Left lung (tissue), 10 donors: Measurements from ENCODE around the gene LYST. TPM values are rescaled to one million over a fixed set of nuclear protein-coding genes. Genes with fewer than 3 reads are reported as not detected.

Experiments
- ATAC-seq: fragments of 200-7000 bp; cut with Tn5 transposase; one replicate; pipeline ENCODE4 v1.9.1; 2020; ENCODE audit warnings: moderate library complexity
- DNase-seq, 4 donors: peaks; one replicate each; pipeline ENCODE4 v3.0.0-alpha.2; 2013 to 2020
- H3K27ac ChIP-seq, 2 donors: fragments of 200-600 bp; sonication (generic) in 1 of 2; one replicate each; pipeline versions ENCODE4 v1.5.0 to v1.8.0; 2020 to 2021
- H3K27me3 ChIP-seq, 2 donors: fragments of 200-600 bp; sonication (generic) in 1 of 2; one replicate each; pipeline versions ENCODE4 v1.5.0 to v1.8.0; 2020 to 2021
- H3K36me3 ChIP-seq, 2 donors: fragments of 200-600 bp; sonication (generic) in 1 of 2; one replicate each; pipeline versions ENCODE4 v1.5.0 to v1.8.0; 2020 to 2021
- H3K4me1 ChIP-seq, 2 donors: fragments of 200-600 bp; one replicate each; pipeline ENCODE4 v1.8.0; 2021
- H3K4me3 ChIP-seq, 2 donors: fragments of 200-600 bp; sonication (generic) in 1 of 2; one replicate each; pipeline versions ENCODE4 v1.5.0 to v1.8.0; 2020 to 2021; ENCODE audit warnings: mild to moderate bottlenecking in 1 of 2
- H3K9me3 ChIP-seq, 2 donors: fragments of 200-600 bp; sonication (generic) in 1 of 2; one replicate each; pipeline versions ENCODE4 v1.5.0 to v1.8.0; 2020 to 2021
- CTCF ChIP-seq, 2 donors: fragments of 200-600 bp; sonication (generic) in 1 of 2; IDR thresholded peaks; one replicate each; pipeline versions ENCODE4 v1.5.0 to v1.8.0; 2021; ENCODE audit warnings: antibody characterized with exemption in 2 of 2
- intact Hi-C, 2 donors: fragments of 100-400 bp; cut with DNase I; formaldehyde crosslinking; loops; one replicate each; pipeline versions ENCODE4 v1.11.2 to v1.14.2; 2022
- polyA plus RNA-seq, 6 donors: library from polyadenylated mRNA; unstranded; fragments of 120-200 nt; gene quantifications; one replicate each; pipeline ENCODE4 v1.2.1, GENCODE V29; 2013; ENCODE audit not compliant: insufficient read length in 6 of 6
- total RNA-seq, 2 donors: library from RNA; stranded (reverse); fragmentation: NEBNext Ultra II Directional; extraction: Animal tissue kit (Norgen Biotek cat#: 25700); gene quantifications; one replicate each; pipeline ENCODE4 v1.2.1, GENCODE V29; 2021
- donor health status: DM: no; HTN: yes; CAD: no.
- donor health status: DM: no; HTN: no; CAD: no.

LYST gene
- total and polyA plus RNA-seq, 8 donors, result 10.3 to 64.9 (median 13.0) TPM

GRCh38 chr1:235689356-235689755 is 177.3 kb downstream of the LYST start:
- Histone ChIP-seq H3K4me1 (no peaks in the 10 kb centered on the region), H3K9me3 (no peaks in the 10 kb centered on the region), H3K4me3 (no peak overlapping the region), H3K36me3 (peaks cover 0 to 99% of the 10 kb centered on the region in 2 donors), H3K27me3 (no peaks in the 10 kb centered on the region), H3K27ac (no peak overlapping the region)
- TF ChIP-seq CTCF (IDR thresholded peaks at IDR 0.05), result no peak
- no peak for ATAC-seq
- intact Hi-C loops, result no loop called here
- DNase-seq, result no peak

DNA sequence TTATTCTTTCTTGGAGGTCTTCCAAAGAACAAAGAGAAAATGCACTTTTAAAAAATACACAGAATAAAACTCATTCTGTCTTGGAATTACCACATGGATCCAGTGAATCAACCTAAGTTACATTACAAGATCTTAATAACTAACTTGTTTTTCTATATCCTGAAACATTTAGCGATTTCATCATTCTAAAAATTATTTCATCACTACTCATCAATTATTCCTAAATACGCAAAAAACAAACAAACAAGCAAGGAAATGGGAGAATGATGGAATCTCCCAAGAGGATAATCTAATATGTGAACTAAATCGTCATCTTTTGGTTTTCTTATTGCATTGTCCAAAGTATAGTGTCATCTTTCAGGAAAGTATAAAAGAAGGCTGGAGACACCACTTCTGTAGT is 178.6 kb downstream of the LYST start:
- Histone ChIP-seq H3K4me3 (no peak overlapping the region), H3K27me3 (no peaks in the 10 kb centered on the region), H3K36me3 (peaks cover 0 to 99% of the 10 kb centered on the region in 2 donors), H3K27ac (no peak overlapping the region), H3K4me1 (no peaks in the 10 kb centered on the region), H3K9me3 (no peaks in the 10 kb centered on the region)
- DNase-seq (no peak), ATAC-seq (no peak)
- intact Hi-C loops, result no loop called here
- no peak for TF ChIP-seq CTCF (IDR thresholded peaks at IDR 0.05)

DNA sequence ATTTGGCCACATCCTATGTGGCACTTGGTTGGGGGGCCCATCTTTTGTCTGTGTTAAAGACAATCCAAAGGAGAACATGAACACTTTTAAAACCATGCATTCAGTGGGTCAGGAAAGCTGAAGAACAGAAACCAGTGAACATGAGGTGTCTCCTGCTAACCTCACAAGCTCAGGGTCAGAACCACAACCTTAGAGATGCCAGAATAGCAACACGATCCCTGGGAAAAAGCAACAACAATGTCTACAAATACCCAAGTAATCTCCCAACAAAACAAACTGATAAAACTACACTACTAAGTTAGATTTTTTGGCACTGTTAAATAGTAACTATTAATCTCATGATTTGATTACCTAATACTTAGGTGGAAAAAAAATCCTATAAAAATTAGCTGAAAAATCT is 183.1 kb downstream of the LYST start:
- Histone ChIP-seq H3K27me3 (no peaks in the 10 kb centered on the region), H3K27ac (no peak overlapping the region), H3K9me3 (no peaks in the 10 kb centered on the region), H3K36me3 (peaks cover 0 to 94% of the 10 kb centered on the region in 2 donors), H3K4me1 (no peaks in the 10 kb centered on the region), H3K4me3 (no peak overlapping the region)
- DNase-seq (no peak), ATAC-seq (no peak)
- TF ChIP-seq CTCF (IDR thresholded peaks at IDR 0.05), result no peak
- intact Hi-C loops, result no loop called here

DNA sequence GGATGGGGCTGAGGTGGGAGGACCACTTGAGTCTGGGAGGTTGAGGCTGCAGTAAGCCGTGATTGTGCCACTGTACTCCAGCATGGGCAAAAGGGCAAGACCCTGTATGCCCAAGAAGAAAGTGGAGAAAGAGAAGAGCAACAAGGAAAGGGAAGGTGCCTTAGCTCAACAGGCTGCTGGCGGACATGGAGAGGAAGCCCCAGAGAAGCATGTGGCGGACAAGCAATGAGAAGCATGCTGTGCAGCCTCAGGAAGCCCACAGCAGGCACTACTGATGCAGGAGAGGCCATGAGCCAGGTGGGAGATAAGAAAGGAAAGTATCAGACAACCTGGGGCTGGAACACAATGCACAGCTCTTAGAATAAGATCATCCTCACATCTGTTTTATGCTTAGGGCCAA is 184.5 kb downstream of the LYST start:
- Histone ChIP-seq H3K36me3 (peaks cover 0 to 90% of the 10 kb centered on the region in 2 donors), H3K4me3 (no peak overlapping the region), H3K27me3 (no peaks in the 10 kb centered on the region), H3K4me1 (no peaks in the 10 kb centered on the region), H3K27ac (no peak overlapping the region), H3K9me3 (no peaks in the 10 kb centered on the region)
- DNase-seq (no peak), ATAC-seq (no peak)
- intact Hi-C loops, result no loop called here
- no peak for TF ChIP-seq CTCF (IDR thresholded peaks at IDR 0.05)

- H3K27me3 ChIP-seq, result no peaks in the 10 kb centered on the region
- no peak overlapping the region for H3K27ac ChIP-seq
- peaks cover 0 to 7% of the 10 kb centered on the region in 2 donors for H3K9me3 ChIP-seq
- TF ChIP-seq CTCF (IDR thresholded peaks at IDR 0.05), result no peak
- ATAC-seq, result no peak
- DNase-seq, result no peak
- no peaks in the 10 kb centered on the region for H3K4me1 ChIP-seq
- intact Hi-C loops, result no loop called here
- no peak overlapping the region for H3K4me3 ChIP-seq
- H3K36me3 ChIP-seq, result peaks cover 5 to 90% of the 10 kb centered on the region in 2 donors
Observed at GRCh38 chr1:235679644-235680043, 187.1 kb downstream of the LYST start.
